Fibroblast of skin of scalp (primary cell): ENCODE measurements around the gene SFTPA2. TPM values are rescaled to one million over a fixed set of nuclear protein-coding genes. Genes with fewer than 3 reads are reported as not detected.
A peak's percentile ranks its signal among the peaks of the same experiment; 100 is the strongest.
"Not testable (repeated sequence)": the region's sequence is repeated elsewhere in the genome, so short reads cannot be mapped to it uniquely, and the experiment has no call there.

Experiments
- DNase-seq: peaks from one replicate; pipeline ENCODE4 v3.0.0-alpha.2; 2013
- polyA plus RNA-seq, 2 experiments: library from polyadenylated mRNA; unstranded; fragments of 120-200 nt; gene quantifications; one replicate each; pipeline ENCODE4 v1.2.1, GENCODE V29; 2013; ENCODE audit not compliant: insufficient read length in 2 of 2

Gene SFTPA2
- polyA plus RNA-seq (2013, experiment 1 of 2; ENCODE audit: insufficient read length) = not detected
- not detected for polyA plus RNA-seq (2013, experiment 2 of 2; ENCODE audit: insufficient read length)

DNA sequence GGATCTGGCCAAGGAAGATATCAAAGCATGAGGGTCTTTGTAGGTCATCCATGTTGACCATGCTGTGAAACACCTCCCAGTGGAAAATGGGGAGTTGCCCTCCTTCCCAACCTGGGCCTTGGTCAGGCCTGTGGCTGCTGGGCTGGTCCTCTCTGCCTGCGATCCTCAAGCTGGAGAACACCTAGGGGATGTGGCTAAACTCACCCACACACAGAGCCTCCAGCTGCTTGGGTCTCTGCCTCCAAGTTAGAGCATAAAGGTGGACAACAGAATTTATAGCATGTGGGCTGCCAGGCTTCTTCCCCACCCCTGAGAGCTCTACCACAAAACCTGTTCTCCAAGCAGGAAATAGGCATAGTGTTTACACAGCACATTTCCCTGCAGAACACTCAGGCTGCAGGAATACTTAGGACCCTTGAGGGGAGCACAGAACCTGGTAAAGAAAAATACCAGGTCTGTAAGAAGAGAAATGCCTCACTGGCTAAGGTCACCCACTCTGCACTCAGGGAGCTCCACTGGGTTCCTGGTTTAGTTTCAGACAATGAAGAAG, at the start of gene SFTPA2:
SFTPA2 (minus strand) TSS at position 248 of the 550 bp plus-strand sequence. CDS start 924 bp downstream, outside the sequence.
- no peak for DNase-seq

DNA sequence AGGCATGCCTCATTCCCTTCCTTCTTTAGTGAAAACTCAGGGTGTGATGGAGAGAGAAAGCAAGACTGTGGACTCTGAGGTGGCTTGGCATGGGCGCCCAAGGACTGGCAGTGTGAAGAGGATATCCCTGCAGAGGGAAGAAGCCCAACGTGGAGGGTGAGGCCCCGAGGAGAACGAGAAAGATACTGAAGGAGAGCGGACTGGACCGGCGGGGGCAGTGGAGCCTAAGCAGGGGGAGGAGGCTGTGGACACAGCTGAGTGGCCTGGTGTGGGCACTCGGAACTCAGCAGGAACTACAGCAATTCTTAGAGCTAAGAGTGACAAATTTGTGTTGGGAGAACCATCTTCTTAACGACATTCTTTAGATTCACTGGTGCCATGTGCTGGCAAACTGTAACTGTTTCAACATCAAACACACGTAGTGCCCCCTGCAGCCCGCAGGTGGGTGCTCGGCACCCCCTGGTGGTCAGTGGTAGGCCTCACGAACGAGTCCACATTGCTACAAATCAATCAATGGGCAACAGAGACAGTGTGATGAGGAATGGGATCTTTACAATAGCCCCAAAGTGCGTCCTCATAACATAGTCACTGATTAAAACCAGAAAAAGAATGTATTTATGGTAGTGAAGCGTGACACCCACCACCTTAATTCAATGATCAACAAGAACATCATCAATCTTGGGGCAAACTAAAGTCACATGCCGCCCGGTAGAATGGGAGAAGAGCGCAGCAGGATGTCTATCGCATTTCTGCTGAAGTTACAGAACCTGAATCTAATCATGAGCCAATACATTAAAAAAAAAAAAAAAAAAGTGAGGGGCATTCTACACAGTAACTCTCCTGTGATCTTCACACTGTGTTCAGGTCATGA, 48.5 kb upstream of the SFTPA2 start:
- DNase-seq = peak; percentile 41

DNA sequence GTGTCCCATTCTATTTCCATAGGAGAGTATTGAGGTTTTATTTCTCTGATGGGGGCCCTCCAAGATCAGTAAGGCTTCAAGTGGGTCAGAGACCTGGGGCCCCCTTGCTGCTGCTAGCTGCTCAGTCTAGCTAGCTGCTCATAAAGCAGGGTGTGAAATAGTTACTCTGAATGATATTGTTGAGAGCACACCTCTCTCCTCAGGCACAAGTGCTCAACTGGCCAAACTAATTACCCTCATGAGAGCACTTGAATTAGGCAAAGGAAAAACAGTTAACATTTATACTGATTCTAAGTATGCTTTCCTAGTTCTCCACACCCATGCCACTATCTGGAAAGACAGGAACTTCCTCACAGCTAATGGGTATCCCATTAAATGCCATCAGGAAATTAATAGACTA, 45.1 kb upstream of the SFTPA2 start:
- DNase-seq = no peak

DNA sequence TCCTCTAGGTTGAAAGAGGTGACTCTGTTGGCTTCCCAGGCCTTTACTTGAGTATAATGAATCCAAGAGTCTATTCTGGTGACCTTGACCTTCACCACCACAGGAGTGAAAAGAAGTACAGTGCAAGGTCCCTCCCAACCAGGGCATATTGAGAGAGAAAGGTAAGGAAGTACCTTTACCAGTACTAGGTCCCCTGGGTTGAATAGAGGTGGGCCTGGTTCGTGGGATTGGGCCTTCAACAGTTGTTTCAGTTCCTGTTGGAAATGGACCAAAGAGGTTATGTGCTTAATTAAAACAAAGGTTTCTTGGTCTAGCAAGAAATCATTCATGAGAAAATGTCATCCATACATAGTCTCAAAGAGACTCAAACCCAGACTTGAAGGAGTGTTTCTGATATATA, 44.1 kb upstream of the SFTPA2 start:
- no peak for DNase-seq

DNA sequence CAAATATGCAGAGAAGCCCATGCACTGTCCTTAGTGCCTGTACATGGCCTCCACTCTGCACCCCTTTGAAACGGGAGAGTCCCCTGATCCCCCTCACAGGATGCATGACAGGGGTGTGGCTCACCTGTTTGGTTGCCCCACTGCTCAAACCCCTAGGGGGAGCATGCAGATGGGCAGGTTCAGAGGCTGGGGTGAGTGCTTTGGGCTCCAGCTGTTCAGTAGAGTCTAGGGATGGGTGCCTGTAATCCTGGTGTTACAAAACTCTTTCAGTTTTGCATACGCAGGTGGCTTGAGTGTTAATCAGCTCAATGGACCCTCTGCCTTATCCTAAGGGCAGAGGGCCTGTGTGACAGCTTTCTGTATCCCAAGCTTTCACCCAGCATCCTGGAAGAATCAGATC, 42.7 kb upstream of the SFTPA2 start:
- DNase-seq = no peak

DNA sequence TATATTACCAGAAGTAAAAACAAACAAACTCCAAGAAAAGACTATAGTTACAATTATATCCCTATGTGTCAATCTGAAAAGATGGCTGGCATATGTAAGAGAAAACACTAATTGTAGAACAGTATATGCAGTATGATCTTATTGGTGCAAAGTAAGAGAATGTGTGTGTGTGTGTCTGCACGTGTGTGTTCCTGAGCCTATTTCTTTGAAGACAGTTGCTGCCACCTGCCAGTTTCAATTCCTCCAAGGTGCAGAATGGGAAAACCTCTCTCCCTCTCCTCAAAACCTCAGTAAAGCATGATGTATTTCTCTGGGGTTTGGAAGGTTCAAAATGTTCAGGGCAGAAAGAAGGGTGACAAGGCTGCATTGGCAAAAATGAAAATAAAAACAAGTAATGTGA, 41.7 kb upstream of the SFTPA2 start:
- no peak for DNase-seq

DNA sequence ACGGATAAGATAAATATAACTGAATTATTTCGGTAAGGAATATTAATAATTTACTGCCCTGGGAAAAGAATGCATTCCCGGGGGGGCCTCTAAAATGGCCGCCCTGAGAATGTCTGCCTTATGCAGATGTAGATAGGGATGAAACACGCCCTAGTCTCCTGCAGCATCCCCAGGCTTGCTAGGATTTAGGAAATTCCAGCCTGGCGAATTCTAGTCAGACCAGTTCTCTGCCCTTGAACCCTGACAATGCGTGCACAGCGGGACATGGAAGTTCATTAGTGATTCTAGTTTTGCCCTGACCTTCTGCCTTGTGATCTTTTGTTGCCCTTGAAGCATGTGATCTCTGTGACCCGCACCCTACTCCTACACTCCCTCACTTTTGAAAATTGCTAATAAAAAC, 39.4 kb upstream of the SFTPA2 start:
- not testable (repeated sequence) for DNase-seq

DNA sequence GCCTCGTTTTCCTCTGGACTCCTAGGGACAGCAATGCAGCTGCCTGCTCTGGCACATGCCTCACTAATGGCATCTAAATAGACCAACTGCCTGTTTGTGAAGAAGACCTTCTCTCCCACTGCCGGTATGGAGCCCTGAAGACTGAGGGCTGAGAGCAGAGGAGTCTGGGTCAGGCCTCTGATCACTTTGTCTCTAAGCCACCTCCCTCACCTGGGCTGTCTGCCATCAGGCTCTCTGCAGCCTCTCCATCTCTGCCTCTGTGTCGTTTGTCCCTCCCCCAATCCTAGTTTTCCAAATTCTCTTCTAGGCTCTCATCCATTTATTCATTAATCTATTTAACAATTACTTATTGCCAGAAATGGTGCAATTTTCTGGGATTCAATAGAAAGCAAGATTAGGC, 35.3 kb upstream of the SFTPA2 start:
- no peak for DNase-seq

DNA sequence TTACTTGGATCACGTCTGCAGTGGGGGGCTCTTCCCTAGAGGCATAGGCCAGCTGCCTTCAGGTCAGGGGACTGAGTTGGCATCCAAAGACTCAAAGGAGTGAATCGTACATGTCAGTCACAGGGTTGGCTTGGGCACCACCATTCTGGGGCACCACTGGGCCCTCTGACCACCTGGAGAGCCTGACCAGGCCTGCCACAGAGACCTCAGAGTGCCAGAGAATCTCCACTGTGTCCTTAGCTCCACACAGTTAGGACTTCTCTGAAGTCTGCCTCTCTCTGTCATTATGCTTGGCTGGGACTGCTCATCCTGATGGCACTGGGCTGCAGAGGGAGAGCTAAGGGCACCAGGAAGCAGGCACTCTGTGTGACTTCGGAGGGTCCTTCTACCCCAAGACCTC, 34.4 kb upstream of the SFTPA2 start:
- DNase-seq = not testable (repeated sequence)

DNA sequence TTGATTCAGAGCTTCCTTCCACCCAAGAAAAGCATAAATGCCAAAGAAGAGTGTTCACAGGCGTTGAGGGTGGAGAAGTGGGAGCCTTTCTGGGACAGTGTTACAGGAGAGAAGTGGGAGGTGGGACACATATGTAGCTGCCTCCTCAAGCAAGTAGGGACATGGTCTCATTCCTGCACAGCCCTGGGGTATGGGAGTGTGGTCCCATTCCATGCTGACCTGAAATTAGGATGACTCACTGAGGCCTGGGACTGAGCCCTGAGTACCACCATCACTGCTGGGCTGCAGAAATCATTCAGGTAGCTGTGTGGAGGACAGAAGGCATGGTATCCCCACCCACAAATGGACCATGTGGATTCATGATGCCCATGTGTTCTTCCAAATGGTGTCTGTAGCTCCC, 33.2 kb upstream of the SFTPA2 start:
- DNase-seq = no peak

DNA sequence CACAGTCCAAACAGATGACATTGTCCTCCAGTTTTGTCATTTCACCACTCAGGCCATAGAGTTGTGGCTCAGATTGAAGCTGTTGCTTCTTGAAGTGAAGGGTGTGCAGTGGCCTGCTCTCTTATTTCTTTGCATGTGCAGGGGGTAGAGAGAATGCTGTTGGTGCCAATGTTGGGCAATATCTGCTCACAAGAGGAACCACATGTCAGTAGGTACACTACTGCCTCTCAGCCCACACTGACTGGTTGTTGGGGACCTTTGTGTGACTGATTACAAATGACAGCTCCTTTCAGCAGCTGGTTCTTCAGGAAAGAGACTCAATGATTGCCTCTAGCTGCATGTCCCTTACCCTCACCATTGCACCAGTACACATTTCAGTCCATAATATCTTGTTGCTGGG, 28.6 kb upstream of the SFTPA2 start:
- no peak for DNase-seq

DNA sequence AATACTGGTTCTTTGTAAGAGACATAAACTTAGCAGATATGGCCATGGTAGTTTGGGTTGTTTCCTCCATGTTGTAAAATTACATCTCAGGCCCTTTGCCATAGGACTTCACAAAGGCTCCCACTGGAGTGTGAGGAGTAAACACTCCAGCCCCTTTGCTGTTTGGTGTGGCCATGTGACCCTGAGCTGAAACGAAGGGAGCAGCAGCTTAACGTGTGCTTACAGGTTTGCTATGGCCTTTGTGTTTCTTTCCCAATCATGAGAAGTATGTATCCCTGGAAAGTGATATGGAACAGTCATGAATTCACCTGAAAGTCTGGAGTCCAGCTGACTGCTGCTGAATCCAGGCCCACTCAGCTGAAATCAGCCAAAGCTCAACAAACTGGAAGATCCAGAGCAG, 26.7 kb upstream of the SFTPA2 start:
- DNase-seq = no peak

DNA sequence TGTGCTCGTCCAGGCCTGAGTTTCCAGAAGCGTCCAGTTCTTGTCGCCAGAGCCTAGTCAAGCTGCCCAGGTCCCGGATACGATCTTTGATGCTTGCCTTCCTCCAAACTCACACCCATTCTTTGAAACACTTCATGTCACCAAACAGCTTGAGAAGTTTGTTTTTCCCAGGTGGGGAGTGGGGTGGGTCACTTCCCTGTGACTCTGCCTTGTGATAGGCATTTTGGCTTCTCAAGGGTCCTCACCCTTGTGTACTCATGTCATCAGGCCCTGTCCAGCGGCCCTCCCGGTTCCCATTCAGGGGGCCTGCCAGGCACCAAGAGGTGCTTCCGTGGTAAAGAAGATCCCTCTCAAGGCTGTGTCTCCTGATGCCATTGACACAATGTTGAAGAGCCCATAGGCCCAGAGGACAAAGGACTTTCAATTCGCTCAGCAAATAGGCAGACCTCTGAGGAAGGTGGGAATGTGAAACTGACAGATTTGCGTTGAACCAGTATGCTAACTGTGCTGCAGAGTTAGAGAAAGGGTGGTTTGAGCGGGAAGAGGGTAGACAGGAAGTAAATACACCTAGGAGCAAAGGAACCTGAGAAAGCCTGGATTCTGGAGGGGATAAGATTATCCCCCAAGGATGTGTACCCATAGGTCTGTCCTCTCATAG, 25.8 kb upstream of the SFTPA2 start:
- DNase-seq = no peak

DNA sequence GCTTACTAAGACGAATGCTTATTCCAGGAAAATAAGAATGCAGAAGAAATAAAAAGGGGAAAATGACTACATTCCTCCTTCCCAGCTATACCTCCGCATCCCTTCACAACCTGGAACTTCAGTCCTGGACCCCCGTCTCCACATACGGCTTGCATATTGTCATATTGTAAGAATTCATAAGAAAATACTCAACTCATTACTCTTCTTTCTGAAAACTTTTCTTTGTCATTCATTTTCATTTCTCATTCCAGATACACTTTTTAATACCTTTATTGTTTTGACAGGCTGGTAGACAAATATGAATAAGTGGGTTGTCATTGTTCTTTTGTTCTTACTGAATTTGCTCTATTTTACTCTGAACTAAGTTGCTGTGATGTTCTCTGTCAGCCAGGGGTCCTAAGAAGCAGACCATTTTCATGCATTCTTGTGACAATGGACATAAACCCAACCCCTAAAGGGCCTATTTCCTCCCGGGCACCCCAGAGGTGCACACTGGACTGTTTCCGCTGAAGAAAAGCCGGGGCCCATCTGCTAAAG, 23.3 kb upstream of the SFTPA2 start:
- DNase-seq = no peak

DNA sequence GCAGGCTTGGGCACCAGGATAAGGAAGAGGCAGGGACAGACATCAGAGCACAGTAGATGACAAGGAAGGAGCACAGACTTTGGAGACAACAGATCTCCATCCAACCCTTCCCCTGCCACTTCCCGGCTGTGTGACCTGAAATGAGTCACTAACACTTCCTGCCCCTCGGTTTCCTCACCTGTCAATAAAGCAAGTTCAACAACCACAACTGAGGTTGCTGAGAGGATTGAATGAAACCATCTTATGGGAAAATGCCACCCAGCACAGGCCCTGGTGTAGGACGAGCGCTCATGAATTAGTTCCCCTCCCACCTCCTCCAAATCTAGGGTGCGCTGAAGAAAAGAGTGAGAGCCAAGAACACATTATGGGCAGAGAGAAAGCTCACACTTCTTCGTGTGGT, 22.7 kb upstream of the SFTPA2 start:
- DNase-seq = not testable (repeated sequence)

DNA sequence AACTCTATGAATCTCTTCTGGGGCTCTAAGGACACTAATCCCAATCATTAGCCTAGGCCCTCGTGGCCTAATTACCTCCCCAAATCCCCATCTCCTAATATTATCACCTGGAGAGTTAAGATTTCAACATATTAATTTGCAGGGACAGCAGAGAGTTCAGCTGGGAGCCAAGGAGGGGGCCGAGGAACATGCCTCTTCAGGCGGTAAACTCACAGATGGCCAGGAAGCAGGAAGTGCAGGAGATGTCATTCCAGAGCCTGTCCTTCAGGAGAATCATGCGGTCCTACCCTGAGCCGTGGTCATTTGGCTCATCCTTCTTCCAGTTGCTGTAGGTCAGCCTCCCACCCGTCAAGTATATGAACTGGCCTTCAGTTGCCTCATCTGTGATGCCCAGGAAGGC, 21.9 kb upstream of the SFTPA2 start:
- no peak for DNase-seq

DNA sequence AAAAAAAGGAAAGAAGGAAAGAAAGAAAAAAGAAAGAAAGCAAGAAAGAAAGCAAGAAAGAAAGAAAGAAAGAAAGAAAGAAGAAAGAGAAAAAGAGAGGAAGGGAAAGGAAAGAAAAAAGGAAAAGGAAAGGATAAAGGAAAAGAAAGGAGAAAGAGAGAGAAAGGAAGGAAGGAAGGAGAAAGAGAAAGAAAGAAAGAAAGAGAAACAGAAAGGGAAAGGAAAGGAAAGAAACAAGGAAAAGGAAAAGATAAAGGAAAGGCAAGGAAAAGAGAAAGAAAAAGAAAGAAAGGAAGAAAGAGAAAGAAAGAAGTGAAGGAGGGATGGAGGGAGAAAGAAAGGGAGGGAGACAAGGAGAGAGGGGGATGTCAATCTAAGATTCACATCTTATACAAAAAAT, 20.8 kb upstream of the SFTPA2 start:
- DNase-seq = no peak

DNA sequence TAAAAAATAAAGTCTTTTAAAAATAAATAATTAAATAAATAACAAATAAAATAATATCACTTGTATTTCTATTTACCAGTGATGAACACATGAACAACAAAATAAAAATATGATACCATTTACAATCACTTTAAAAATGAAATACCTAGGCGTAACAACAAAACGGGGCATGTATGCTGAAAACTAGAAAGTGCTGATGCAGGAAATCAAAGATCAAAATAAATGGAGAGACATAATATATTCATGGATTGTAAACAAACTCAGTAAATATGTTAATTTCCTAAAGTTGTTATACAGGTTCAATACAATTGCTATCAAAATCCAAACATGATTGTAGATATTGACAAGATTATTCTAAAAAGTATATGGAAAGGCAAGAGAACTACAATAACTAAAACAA, 19.2 kb upstream of the SFTPA2 start:
- no peak for DNase-seq

DNA sequence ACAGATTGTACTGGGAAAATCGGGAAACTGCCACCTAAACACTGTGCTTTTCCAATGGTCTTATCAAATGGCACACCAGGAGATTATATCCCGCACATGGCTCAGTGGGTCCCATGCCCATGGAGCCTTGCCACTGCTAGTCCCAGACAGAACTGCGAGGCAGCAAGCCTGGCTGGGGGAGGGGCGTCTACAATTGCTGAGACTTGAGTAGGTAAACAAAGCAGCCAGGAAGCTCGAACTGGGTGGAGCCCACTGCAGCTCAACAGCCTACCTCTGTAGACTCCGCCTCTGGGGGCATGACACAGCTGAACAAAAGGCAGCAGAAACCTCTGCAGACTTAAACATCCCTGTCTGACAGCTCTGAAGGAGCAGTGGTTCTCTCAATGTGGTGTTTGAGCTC, 10.4 kb upstream of the SFTPA2 start:
- DNase-seq = not testable (repeated sequence)

DNA sequence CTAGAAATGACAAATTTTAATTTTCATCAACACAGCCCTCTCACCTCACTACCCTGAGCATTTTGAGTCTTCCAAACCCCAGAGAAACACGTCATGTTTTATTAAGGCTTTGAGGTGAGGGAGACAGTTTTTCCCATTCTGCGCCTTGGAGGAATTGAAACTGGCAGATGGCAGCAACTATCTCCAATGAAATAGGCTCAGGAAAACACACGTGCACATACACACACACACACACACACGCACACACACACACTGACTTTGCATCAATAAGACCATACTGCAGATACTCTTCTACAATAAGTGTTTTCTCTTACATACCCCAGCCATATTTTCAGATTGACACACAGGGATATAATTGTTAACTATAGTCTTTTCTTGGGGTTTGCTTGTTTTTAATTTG, 3.2 kb upstream of the SFTPA2 start:
- DNase-seq = no peak

DNA sequence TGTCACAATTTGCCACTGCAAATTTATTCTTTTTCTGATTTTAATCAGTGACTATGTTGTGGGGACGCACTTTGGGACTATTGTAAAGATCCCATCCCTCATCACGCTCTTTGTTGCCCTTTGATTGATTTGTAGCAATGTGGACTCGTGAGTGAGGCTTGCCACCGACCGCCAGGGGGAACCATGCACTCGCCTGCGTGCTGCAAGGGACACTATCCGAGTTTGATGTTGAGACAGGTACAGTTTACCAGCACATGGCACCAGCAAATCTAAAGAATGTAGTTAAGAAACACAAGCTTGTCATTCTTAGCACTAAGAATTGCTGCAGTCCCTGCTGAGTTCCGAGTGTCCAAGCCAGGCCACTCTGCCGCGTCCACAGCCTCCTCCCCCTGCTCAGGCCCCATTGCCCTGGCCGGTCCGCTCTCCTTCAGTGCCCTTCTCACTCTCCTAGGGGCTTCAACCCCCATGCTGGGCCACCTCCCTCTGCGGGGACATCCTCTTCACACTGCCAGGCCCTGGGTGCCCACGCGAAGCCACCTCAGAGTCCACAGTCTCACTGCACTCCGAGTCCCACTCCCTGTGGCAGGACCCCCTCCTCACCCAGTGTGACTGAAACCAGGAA, 2.0 kb upstream of the SFTPA2 start:
- DNase-seq = peak; percentile 64

DNA sequence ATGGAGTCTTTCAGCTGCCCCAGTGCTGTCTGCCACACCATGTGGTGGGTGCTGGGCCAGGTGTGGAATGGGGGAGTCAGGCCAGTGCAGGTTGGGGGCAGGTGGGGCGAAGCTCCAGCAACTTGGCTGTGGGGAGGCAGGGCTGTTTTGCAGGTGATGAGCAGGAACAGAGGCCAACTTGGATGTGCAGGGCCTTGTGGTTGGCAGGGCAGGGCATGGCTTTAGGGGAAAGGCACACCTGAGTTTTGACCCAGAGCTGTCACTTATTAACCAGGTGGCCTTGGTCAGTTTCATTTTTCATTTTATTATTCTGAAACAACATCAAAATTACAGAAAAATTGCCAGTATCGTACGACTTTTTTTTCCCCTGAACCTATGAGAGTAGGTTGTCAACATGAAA, 1.1 kb upstream of the SFTPA2 start:
- DNase-seq = no peak

DNA sequence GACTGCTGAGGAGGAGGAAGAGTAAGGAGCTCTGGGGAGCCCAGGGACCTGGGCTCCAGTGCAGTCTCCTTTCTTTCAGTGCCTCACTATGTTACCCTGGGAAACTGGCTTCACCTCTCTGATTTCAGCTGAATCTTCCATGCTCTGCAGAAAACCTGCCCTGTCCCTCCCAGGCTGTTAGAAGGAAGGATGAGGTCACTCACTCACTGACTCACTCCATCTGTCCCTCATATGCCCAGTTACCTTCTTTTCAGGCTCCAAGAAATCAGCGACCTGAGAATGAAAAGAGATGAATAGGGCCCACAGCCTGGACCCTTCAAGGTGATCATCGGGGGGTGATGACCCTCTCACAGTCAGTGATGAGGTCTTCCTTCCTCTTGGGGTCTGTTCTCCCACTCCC, 481 bp downstream of the SFTPA2 start:
- DNase-seq = no peak
